ENCODE results near the gene RHBDF1. TPM values are rescaled to one million over a fixed set of nuclear protein-coding genes. Genes with fewer than 3 reads are reported as not detected.

Gene RHBDF1
- total RNA-seq, 1 experiment from 2014 or later = 39.3 TPM

GRCh38 chr16:92431-93339, 20.3 kb upstream of the RHBDF1 start:
- DNase-seq (ENCODE audit: low spot score) = no peak

GRCh38 chr16:91484-91883, 19.1 kb upstream of the RHBDF1 start:
- DNase-seq (ENCODE audit: low spot score) = no peak

GRCh38 chr16:89391-90302, 17.2 kb upstream of the RHBDF1 start:
- DNase-seq (ENCODE audit: low spot score) = no peak

GRCh38 chr16:88613-89012, 16.2 kb upstream of the RHBDF1 start:
- DNase-seq (ENCODE audit: low spot score) = no peak

DNA sequence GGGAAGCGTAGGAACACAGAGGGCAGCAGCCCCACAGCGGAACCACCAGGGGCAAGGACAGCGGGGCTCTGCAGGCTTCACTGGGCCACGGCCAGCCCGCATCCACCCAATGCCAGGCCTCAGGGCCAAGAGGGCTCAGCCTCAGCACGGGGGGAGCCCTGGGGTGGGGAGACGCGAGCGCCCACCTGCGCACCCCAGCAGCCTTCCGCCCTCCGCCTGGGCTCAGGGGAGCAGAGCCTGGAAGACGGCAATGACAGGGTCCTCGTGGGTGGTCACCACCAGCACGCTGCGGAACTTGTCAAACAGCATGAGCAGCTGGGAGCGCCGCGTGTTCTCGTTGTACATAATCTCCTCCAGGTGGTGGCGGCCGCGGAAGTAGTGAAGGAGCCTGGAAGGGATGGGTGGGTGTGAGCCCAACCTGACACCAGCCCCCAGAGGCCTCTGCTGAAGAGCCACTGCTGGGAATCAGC, 14.1 kb upstream of the RHBDF1 start:
- DNase-seq (ENCODE audit: low spot score) = no peak

DNA sequence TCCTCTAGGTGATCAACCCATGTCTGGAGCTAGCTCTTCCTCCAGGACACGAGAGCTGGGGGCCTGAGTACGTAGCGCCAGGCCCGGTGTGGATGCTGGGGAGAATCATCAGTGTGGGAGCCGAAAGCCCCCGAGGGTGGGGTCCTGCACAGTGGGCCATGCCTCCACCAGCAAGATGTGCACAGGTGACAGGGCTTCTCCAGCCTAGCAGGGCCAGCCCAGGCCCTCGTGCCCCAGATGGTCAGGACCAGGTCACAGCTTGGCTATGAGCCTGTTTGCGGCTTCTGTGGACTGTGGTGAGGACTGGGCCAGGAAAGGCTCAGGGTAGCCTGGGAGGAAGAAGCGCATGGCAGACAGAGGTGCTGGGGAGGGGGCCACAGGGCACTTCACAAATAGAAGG, 13.4 kb upstream of the RHBDF1 start:
- DNase-seq (ENCODE audit: low spot score) = no peak

- DNase-seq (ENCODE audit: low spot score) = no peak
These were observed 13.0 kb upstream of the RHBDF1 start for GRCh38 chr16:85407-85782.

GRCh38 chr16:84718-85406, 12.4 kb upstream of the RHBDF1 start:
- peak; percentile 98 for DNase-seq (ENCODE audit: low spot score)

DNA sequence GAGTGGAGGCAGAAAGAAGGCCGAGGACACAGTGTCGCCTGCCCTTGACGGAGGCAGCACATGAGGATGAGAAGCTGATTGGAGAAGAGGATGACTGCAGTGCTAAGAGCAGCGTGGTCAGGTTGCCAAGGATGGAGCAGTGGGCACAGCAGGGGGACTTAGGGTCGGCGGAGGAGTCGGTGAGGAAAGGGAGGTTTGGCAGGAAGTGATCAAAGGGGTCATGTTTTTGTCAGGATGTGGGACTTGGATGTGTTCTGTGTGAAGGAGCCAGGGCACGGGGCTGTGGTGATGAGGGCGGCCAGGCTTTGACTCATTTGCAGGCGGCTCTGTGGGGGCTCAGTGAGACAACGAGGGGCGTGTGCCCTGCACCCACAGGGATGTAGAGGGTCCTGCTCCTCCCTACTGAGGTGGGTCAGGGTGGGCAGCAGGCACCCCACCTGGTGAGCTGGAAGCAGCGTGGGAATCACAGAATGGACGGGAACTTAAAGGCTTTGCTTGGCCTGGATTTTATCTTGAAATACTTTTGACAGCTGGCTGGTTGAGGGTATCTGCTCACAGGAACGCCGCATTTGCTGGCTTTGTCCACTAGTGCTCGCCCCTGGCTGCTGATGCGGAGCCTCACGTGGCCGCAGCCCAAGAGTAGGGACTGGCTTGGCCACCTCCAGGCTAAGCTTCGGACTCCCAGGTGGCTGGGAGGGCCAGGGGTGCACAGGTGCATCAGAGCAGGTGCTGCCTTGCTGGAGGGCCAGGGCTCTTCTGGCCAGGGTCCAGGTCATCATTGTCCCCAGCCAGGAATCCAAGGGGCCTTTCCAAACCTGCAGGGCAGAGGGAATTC, 11.6 kb upstream of the RHBDF1 start:
- DNase-seq (ENCODE audit: low spot score) = peak; percentile 62

GRCh38 chr16:83060-83603, 10.7 kb upstream of the RHBDF1 start:
- DNase-seq (ENCODE audit: low spot score) = no peak

- no peak for DNase-seq (ENCODE audit: low spot score)
These were observed 7.0 kb upstream of the RHBDF1 start for GRCh38 chr16:79151-80054.

DNA sequence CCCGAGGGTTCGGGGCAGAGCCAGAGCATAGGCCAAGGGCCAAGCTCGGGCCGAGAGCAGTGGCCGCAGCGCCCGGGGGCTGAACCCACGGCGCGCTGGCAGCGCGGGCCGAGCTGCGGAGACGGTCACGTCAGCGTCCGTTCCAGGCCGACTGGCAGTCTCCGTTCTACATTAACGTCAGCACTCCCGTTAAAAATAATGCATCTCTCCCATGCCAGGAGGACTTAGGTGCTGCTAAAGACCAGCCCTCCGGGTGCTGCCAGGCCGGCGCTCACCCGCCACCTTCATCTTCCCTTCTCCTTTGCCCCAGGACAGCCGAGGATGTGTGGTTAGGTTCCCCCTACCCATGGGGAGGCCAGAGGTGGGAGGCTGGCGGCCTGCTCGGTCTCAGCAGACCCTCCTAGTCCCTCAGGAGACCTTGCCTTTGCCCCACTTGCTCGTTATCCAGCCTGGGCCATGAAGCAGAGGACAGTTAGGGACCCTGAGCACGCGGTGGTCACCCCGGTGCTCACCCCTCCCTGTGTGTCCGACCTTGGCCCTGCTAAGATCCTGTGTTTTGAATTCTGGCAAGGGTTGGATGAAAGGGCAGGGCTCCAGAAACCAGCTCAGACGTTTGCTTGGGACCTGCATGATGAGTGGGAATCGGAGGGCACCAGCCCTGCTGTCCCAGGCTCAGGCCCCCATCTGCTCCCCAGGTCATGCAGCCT, 6.2 kb upstream of the RHBDF1 start:
- no peak for DNase-seq (ENCODE audit: low spot score)

GRCh38 chr16:77807-78443, 5.5 kb upstream of the RHBDF1 start, which contains the start of gene MPG:
TSS of gene MPG (plus strand) at chr16:78225. CDS start at chr16:78310, 85 bp downstream.
- peak; percentile 64 for DNase-seq (ENCODE audit: low spot score)

GRCh38 chr16:77273-77806, 4.9 kb upstream of the RHBDF1 start:
- DNase-seq (ENCODE audit: low spot score) = no peak

GRCh38 chr16:76535-77272, 4.3 kb upstream of the RHBDF1 start:
- DNase-seq (ENCODE audit: low spot score) = peak; percentile 95

DNA sequence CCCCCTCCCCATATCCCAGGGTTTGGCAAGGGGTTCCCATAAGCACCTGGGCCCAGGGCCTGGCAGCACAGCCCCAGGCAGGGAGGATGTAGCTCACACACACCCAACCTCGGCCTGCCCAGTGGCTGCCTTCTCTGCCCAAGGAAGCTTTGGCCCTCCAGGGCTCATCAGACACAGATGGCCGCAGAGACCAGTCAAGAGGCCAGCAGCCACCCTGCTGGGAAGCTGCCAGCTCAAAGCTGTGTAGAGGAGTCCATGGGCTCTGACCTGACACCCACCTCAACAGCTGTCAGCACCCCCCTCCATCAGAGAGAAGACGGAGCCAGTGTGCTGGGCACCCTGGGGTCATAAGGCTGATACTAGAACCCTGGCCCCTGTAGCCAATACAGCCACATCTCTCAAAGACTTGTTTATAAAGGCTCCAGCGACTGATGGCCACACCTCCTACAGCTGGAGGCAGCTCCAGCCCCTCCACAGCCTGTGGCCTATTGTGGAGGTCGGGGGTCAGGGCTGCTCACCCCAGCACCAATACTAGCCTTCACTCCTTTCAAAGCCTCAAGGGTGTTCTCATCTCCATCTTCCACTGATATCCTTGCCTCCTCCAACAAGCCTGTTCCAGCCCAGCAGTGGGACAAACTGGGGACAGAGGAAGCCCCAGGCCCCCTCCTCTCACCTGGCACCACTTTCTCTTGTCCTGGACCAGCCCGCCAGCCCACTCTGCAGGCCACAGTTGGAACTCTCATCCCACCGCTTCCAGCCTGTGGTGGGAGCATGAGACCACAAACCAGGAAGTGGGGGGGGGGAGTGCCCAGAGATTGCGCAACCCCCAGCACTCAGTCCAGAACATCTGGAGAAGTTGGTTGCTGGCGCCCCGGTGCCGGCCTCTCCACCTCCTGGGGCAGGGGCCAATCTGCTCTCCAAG, 3.4 kb upstream of the RHBDF1 start:
- peak; percentile 81 for DNase-seq (ENCODE audit: low spot score)
